ENCODE results near the gene TMEM167A.

TMEM167A gene

DNA sequence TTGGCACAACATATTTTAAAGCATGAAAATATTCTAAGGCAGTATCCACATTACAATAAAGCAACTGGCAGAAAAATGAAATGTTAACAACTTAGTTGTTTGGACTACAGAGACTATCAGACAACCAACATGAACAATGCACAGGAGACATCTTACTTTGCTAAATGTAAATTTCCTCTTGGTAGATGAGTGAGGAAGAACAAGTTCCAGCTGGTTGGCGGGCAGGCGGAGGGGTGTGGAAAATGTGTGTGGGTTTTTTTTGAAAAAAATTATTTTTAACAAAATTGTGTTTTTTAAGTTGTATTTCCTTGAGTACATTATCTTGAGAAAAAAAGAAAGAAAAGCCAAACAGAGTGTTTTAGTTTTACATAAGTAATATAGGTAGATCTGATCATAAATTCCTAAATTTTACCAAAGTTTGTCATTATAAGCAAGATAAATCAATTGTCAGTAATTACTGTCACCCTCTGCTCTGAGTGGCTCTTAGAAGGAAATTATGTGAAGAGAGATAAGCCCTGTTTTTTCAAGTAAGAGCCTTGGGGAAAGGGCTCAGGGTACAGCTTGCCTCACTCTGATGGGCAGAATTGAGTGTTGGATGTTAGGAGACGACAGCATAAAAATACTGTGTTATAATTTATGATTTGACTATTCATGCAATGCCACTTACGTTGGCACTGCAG is 42.5 kb downstream of the TMEM167A start:
- no peak for DNase-seq
- no peak overlapping the region for H3K27ac ChIP-seq
- TF ChIP-seq CTCF (IDR thresholded peaks at IDR 0.05; ENCODE audit: low read depth, low read length, missing control alignments) = no peak
- H3K4me3 ChIP-seq (ENCODE audit: low read depth, low read length) = no peak overlapping the region
- in situ Hi-C loops (cut with HindIII; ENCODE audit: low pct_ligation_motif_present, low sequenced_read_pairs) = no loop called here
- H3K36me3 ChIP-seq (replicated peaks) = no peaks in the 10 kb centered on the region
- no peaks in the 10 kb centered on the region for H3K27me3 ChIP-seq (replicated peaks)

GRCh38 chr5:83034036-83034435 is 43.2 kb downstream of the TMEM167A start:
- no peaks in the 10 kb centered on the region for H3K36me3 ChIP-seq (replicated peaks)
- no peak overlapping the region for H3K4me3 ChIP-seq (ENCODE audit: low read depth, low read length)
- H3K27me3 ChIP-seq (replicated peaks) = no peaks in the 10 kb centered on the region
- TF ChIP-seq CTCF (IDR thresholded peaks at IDR 0.05; ENCODE audit: low read depth, low read length, missing control alignments) = no peak
- DNase-seq = no peak
- in situ Hi-C loops (cut with HindIII; ENCODE audit: low pct_ligation_motif_present, low sequenced_read_pairs) = no loop called here
- H3K27ac ChIP-seq = no peak overlapping the region

- Histone ChIP-seq H3K27me3 (replicated peaks) (no peaks in the 10 kb centered on the region), H3K4me3 (ENCODE audit: low read depth, low read length) (no peak overlapping the region), H3K27ac (no peak overlapping the region), H3K36me3 (replicated peaks) (no peaks in the 10 kb centered on the region)
- TF ChIP-seq CTCF (IDR thresholded peaks at IDR 0.05; ENCODE audit: low read depth, low read length, missing control alignments) = no peak
- DNase-seq = no peak
- in situ Hi-C loops (cut with HindIII; ENCODE audit: low pct_ligation_motif_present, low sequenced_read_pairs) = no loop called here
These were observed 45.8 kb downstream of the TMEM167A start for GRCh38 chr5:83031381-83031780.

DNA sequence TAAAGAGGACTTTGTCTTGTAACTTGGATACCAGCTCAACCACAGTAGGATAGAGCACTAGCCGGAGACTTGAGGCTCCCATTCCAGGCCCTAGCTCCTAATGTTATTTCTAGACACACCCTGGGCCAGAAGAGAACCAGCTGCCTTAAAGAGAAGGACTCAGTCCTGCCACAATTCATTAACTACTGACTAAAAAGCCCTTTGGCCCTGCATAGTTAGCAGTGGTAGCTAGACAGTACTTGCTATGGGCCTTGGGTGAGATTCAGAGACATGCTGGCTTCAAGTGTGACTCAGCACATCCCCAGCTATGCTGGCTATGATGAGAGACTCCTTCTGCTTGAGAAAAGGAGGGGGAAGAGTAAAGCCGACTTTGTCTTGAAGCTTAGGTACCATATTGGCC is 47.3 kb downstream of the TMEM167A start:
- DNase-seq = peak; percentile 68
- no peak overlapping the region for H3K27ac ChIP-seq
- H3K27me3 ChIP-seq (replicated peaks) = no peaks in the 10 kb centered on the region
- in situ Hi-C loops (cut with HindIII; ENCODE audit: low pct_ligation_motif_present, low sequenced_read_pairs) = no loop called here
- H3K4me3 ChIP-seq (ENCODE audit: low read depth, low read length) = no peak overlapping the region
- no peak for TF ChIP-seq CTCF (IDR thresholded peaks at IDR 0.05; ENCODE audit: low read depth, low read length, missing control alignments)
- no peaks in the 10 kb centered on the region for H3K36me3 ChIP-seq (replicated peaks)

DNA sequence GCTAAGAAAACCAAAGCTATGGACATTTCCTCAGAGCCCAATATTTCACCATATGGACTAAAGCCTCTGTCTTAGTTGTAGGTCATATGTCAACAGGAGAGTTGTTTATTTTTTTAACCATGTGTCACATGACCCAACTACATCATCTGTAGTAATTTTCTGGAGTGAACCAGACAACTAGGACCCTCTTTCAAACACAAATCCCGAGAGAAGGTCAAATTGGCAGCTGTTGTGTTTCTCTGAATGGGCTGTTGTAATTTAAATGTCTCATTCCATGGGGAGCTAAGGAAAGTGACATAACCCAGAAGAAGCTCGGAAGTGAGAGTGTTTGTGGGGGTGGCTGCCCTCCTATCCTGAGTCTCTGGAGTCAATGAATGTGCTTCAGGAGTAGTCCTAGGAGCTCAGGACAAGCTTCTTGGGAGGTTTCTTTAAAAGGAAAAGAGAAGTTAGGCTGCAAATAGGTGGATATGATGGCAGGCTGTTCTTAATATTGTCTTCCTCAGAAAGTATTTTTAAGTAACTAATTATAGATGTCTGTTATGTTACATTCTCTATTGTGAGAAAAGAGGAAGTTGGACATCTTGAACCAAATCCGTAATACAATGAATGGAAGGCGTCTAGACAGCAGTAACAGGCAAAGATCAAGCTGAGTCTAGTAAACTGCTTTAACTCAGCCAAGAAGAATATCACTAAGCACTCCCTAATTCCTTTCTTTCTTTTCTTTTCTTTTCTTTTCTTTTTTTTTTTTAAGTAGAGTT is 50.1 kb downstream of the TMEM167A start:
- Histone ChIP-seq H3K4me3 (ENCODE audit: low read depth, low read length) (no peak overlapping the region), H3K36me3 (replicated peaks) (no peaks in the 10 kb centered on the region), H3K27ac (no peak overlapping the region), H3K27me3 (replicated peaks) (no peaks in the 10 kb centered on the region)
- no peak for TF ChIP-seq CTCF (IDR thresholded peaks at IDR 0.05; ENCODE audit: low read depth, low read length, missing control alignments)
- no peak for DNase-seq
- in situ Hi-C loops (cut with HindIII; ENCODE audit: low pct_ligation_motif_present, low sequenced_read_pairs) = no loop called here
